MM.1S (cell line): ENCODE measurements around the gene CHGA.

ENCODE experiments used
- DNase-seq: peaks from one replicate; pipeline ENCODE4 v3.0.0-alpha.2; 2015
- H2AFZ ChIP-seq: fragments of 300-600 bp; sonication (generic); 2 replicates; pipeline ENCODE4 v1.6.0; 2016; ENCODE audit warnings: antibody characterized with exemption, low read length
- H3F3A ChIP-seq: fragments of 300-600 bp; sonication (generic); 2 replicates; pipeline ENCODE4 v1.6.1; 2016; ENCODE audit warnings: mild to moderate bottlenecking, antibody characterized with exemption, low read length, moderate library complexity, mixed read lengths; ENCODE audit not compliant: insufficient read depth
- H3K27ac ChIP-seq: fragments of 300-600 bp; sonication (generic); 2 replicates; pipeline ENCODE4 v1.5.1; 2016; ENCODE audit warnings: mild to moderate bottlenecking, low read length
- H3K27me3 ChIP-seq: fragments of 300-600 bp; sonication (generic); replicated peaks from 2 replicates; pipeline ENCODE4 v1.6.0; 2016; ENCODE audit warnings: low read length; ENCODE audit not compliant: insufficient read depth
- H3K36me3 ChIP-seq: fragments of 300-600 bp; sonication (generic); replicated peaks from 2 replicates; pipeline ENCODE4 v1.6.1; 2016; ENCODE audit warnings: mild to moderate bottlenecking, low read length, mixed read lengths; ENCODE audit not compliant: insufficient read depth
- H3K4me1 ChIP-seq: fragments of 300-600 bp; sonication (generic); 2 replicates; pipeline ENCODE4 v1.6.1; 2016; ENCODE audit warnings: low read length, mixed read lengths
- H3K4me2 ChIP-seq: fragments of 300-600 bp; sonication (generic); 2 replicates; pipeline ENCODE4 v1.6.0; 2016; ENCODE audit warnings: low read depth, low read length
- H3K4me3 ChIP-seq: fragments of 300-600 bp; sonication (generic); 2 replicates; pipeline ENCODE4 v1.5.1; 2016; ENCODE audit warnings: low read length, mixed read lengths
- H3K79me2 ChIP-seq: fragments of 300-600 bp; sonication (generic); 2 replicates; pipeline ENCODE4 v1.6.1; 2016; ENCODE audit warnings: mixed run types, low read length, mixed read lengths
- H3K9ac ChIP-seq: fragments of 300-600 bp; sonication (generic); 2 replicates; pipeline ENCODE4 v1.6.1; 2016; ENCODE audit warnings: low read length, mixed read lengths
- H3K9me2 ChIP-seq: fragments of 300-600 bp; sonication (generic); replicated peaks from 2 replicates; pipeline ENCODE4 v1.6.1; 2016; ENCODE audit warnings: mild to moderate bottlenecking, low read length, mixed read lengths; ENCODE audit not compliant: insufficient read depth
- H3K9me3 ChIP-seq: fragments of 300-600 bp; sonication (generic); replicated peaks from 2 replicates; pipeline ENCODE4 v1.6.1; 2016; ENCODE audit warnings: mild to moderate bottlenecking, low read length, mixed read lengths; ENCODE audit not compliant: insufficient read depth
- H4K20me1 ChIP-seq: fragments of 300-600 bp; sonication (generic); 2 replicates; pipeline ENCODE4 v1.6.1; 2016; ENCODE audit warnings: mild to moderate bottlenecking, low read length, moderate library complexity, mixed read lengths; ENCODE audit not compliant: insufficient read depth
- EZH2 ChIP-seq: fragments of 300-600 bp; sonication (generic); optimal IDR thresholded peaks from 2 replicates; pipeline ENCODE3; 2017; ENCODE audit warnings: low read depth, mild to moderate bottlenecking, antibody characterized with exemption, low read length, mixed read lengths
- EZH2phosphoT487 ChIP-seq: fragments of 300-600 bp; sonication (generic); IDR thresholded peaks from 2 replicates; pipeline ENCODE4 v1.6.1; 2018; ENCODE audit warnings: antibody characterized with exemption, low read length
- TF ChIP-seq, protein P1 (sequence below): fragments of 300-600 bp; sonication (generic); IDR thresholded peaks from 2 replicates; pipeline ENCODE4 v1.5.1; 2016; ENCODE audit warnings: antibody characterized with exemption, low read length, mixed read lengths

Gene CHGA

GRCh38 chr14:92932448-92933395, 9.8 kb downstream of the CHGA start:
- no peak overlapping the region for H3K4me3 ChIP-seq
- H3K9me3 ChIP-seq, result no peaks in the 10 kb centered on the region
- H3K9me2 ChIP-seq, result no peaks in the 10 kb centered on the region
- H2AFZ ChIP-seq, result no peak overlapping the region
- no peaks in the 10 kb centered on the region for H3F3A ChIP-seq
- DNase-seq, result no peak
- H3K36me3 ChIP-seq, result no peaks in the 10 kb centered on the region
- H3K27ac ChIP-seq, result no peak overlapping the region
- no peak overlapping the region for H3K9ac ChIP-seq
- TF ChIP-seq, protein P1, sequence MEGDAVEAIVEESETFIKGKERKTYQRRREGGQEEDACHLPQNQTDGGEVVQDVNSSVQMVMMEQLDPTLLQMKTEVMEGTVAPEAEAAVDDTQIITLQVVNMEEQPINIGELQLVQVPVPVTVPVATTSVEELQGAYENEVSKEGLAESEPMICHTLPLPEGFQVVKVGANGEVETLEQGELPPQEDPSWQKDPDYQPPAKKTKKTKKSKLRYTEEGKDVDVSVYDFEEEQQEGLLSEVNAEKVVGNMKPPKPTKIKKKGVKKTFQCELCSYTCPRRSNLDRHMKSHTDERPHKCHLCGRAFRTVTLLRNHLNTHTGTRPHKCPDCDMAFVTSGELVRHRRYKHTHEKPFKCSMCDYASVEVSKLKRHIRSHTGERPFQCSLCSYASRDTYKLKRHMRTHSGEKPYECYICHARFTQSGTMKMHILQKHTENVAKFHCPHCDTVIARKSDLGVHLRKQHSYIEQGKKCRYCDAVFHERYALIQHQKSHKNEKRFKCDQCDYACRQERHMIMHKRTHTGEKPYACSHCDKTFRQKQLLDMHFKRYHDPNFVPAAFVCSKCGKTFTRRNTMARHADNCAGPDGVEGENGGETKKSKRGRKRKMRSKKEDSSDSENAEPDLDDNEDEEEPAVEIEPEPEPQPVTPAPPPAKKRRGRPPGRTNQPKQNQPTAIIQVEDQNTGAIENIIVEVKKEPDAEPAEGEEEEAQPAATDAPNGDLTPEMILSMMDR, result no peak
- TF ChIP-seq EZH2, result no peak
- no peak for TF ChIP-seq EZH2phosphoT487
- no peaks in the 10 kb centered on the region for H3K79me2 ChIP-seq
- no peaks in the 10 kb centered on the region for H3K4me1 ChIP-seq
- H4K20me1 ChIP-seq, result no peaks in the 10 kb centered on the region
- H3K27me3 ChIP-seq, result no peaks in the 10 kb centered on the region
- no peak overlapping the region for H3K4me2 ChIP-seq

GRCh38 chr14:92933481-92933880, 10.5 kb downstream of the CHGA start:
- Histone ChIP-seq H3K9me2 (no peaks in the 10 kb centered on the region), H3K36me3 (no peaks in the 10 kb centered on the region), H3K4me2 (no peak overlapping the region), H3F3A (no peaks in the 10 kb centered on the region), H3K4me1 (no peaks in the 10 kb centered on the region), H2AFZ (no peak overlapping the region), H3K79me2 (no peaks in the 10 kb centered on the region), H3K9me3 (no peaks in the 10 kb centered on the region), H3K27ac (no peak overlapping the region), H3K27me3 (no peaks in the 10 kb centered on the region), H3K9ac (no peak overlapping the region), H4K20me1 (no peaks in the 10 kb centered on the region), H3K4me3 (no peak overlapping the region)
- TF ChIP-seq, protein P1, result no peak
- DNase-seq, result no peak

DNA sequence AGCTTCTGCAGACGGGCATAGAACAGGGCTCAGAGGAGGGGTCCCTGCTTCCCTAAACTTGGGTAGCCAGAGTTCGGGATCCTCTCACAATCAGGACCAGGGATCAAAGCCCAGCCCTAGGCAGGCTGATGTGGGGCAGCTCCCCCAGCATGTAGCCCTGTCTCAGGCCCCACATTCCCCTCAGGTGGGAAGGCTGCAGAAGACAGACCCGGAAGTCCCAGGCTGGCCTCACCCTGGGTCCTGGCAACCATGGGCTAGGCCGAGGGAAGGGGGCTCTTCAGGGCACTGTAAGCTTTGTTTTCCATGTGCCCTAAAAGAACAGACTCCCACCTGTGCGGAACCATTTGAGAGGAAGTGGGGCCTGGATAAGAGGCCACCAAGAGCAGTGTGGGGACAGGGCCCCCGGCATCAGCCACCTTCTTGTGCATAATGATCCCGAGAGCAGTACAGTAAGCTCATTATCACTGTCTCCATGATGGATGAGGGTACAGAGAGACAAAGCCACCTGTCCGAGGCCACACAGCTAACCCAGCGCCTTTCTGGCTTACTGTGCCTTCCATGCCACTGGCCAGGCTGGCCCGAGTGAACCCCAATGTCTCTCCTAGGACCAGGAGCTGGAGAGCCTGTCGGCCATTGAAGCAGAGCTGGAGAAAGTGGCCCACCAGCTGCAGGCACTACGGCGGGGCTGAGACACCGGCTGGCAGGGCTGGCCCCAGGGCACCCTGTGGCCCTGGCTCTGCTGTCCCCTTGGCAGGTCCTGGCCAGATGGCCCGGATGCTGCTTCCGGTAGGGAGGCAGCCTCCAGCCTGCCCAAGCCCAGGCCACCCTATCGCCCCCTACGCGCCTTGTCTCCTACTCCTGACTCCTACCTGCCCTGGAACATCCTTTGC, 11.5 kb downstream of the CHGA start:
- Histone ChIP-seq H3K4me3 (no peak overlapping the region), H3K9me3 (no peaks in the 10 kb centered on the region)

More for the DNA sequence above, 11.5 kb downstream of the CHGA start:
- H3K4me1 ChIP-seq, result no peaks in the 10 kb centered on the region
- H3K9ac ChIP-seq, result no peak overlapping the region
- H3K79me2 ChIP-seq, result no peaks in the 10 kb centered on the region
- no peak overlapping the region for H2AFZ ChIP-seq
- no peaks in the 10 kb centered on the region for H3K36me3 ChIP-seq
- no peaks in the 10 kb centered on the region for H3F3A ChIP-seq
- H4K20me1 ChIP-seq, result no peaks in the 10 kb centered on the region
- no peak overlapping the region for H3K4me2 ChIP-seq
- no peak for DNase-seq
- no peaks in the 10 kb centered on the region for H3K27me3 ChIP-seq
- no peak for TF ChIP-seq EZH2
- TF ChIP-seq, protein P1, result no peak
- no peak for TF ChIP-seq EZH2phosphoT487
- no peak overlapping the region for H3K27ac ChIP-seq
- H3K9me2 ChIP-seq, result no peaks in the 10 kb centered on the region
